ENCODE results near the gene PRKCB. TPM values are rescaled to one million over a fixed set of nuclear protein-coding genes. Genes with fewer than 3 reads are reported as not detected.

Gene PRKCB
- total and polyA plus RNA-seq, 2 donors from 2014 or later = 0.62 to 17.8 TPM

DNA sequence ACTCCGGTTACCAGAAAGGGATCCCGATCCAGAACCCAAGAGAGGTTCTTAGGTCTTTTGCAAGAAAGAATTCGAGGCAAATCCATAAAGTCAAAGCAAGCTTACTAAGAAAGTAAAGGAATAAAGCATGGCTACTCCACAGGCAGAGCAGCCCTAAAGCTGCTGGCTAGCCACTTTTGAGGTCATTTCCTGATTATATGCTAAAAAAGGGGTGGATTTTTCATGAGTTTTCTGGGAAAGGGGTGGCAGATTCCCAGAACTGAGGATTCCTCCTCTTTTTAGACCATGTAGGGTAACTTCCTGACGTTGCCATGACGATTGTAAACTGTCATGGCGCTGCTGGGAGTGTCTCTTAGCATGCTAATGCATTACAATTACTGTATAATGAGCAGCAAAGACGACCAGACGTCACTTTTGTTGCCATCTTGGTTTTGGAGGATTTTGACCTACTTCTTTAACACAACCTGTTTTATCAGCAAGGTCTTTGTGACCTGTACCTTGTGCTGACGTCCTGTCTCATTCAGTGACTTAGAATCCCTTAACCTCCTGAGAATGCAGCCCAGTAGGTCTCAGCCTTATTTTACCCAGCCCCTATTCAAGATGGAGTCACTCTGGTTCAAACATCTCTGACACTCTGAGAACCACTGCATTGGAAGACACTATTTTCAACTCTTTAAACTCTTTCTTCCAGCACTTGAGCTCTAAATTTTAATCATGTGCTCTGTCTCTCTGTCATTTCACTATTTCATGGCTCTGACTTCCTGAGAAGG is 216.7 kb downstream of the PRKCB start:
- H3K27me3 ChIP-seq (ENCODE audit: control insufficient read depth, insufficient read depth, low read length) = no peaks in the 10 kb centered on the region
- TF ChIP-seq, protein P1, sequence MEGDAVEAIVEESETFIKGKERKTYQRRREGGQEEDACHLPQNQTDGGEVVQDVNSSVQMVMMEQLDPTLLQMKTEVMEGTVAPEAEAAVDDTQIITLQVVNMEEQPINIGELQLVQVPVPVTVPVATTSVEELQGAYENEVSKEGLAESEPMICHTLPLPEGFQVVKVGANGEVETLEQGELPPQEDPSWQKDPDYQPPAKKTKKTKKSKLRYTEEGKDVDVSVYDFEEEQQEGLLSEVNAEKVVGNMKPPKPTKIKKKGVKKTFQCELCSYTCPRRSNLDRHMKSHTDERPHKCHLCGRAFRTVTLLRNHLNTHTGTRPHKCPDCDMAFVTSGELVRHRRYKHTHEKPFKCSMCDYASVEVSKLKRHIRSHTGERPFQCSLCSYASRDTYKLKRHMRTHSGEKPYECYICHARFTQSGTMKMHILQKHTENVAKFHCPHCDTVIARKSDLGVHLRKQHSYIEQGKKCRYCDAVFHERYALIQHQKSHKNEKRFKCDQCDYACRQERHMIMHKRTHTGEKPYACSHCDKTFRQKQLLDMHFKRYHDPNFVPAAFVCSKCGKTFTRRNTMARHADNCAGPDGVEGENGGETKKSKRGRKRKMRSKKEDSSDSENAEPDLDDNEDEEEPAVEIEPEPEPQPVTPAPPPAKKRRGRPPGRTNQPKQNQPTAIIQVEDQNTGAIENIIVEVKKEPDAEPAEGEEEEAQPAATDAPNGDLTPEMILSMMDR (IDR thresholded peaks at IDR 0.05; ENCODE audit: borderline replicate concordance, extremely low read depth, insufficient read depth) = no peak
- DNase-seq (no peak), FAIRE-seq (no peak)
- H3K27ac ChIP-seq (ENCODE audit: low read depth in 2 of 2, low read length in 2 of 2) = no peak overlapping the region
- no peaks in the 10 kb centered on the region for H3K36me3 ChIP-seq (ENCODE audit: control insufficient read depth in 2 of 3, insufficient read depth in 3 of 3, low read length in 3 of 3)
- intact Hi-C loops (cut with DNase I) = no loop called here
- H3K9ac ChIP-seq (ENCODE audit: low read length in 3 of 3) = no peak overlapping the region
- no peaks in the 10 kb centered on the region for H3K9me3 ChIP-seq (ENCODE audit: control insufficient read depth in 2 of 3, insufficient read depth in 1 of 3, low read length in 3 of 3)
- H3K4me1 ChIP-seq (ENCODE audit: control insufficient read depth in 2 of 3, insufficient read depth in 2 of 3, low read depth in 1 of 3, low read length in 3 of 3) = no peaks in the 10 kb centered on the region
- H3K4me3 ChIP-seq (ENCODE audit: low read length in 3 of 3) = no peak overlapping the region

DNA sequence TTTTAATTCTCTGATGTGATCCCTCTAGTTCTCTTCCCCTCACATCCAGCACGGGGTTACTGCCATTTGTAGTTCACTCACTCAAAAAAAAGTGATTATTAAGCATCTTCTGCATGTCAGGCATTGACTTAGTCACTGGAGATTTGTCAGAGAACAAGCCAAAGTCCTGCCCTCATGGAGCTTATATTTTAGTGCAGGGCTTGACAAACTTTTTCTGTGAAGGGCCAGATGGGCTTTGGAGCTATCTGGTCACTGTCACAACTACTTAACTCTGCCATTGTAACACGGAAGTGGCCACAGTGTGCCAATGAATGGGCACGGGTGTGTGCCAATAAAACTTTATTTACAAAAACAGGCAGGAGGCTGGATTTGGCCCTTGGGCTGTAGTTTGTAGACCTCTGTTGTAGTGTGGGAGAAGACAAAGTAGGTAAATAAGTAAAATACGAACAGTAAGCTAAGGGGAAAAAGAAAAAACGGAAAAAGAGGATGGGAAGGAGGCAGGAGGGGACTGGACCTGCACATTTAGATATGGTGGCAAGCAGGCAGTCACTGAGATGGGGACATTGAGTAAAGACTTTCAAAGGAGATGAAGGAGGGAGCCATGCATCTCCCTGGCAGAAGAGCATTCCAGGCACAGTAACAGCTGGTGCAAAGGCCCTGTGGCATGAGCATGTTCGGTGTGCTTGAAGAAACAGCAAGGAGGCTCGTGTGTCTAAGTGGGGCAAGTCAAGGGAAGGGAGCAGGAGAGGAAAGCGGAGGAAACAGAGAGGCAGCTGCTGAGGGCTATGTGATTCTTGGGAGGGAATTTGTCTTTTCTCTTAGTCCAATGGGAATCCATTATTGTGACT is 217.5 kb downstream of the PRKCB start:
- no peak overlapping the region for H3K4me3 ChIP-seq (ENCODE audit: low read length in 3 of 3)
- no peaks in the 10 kb centered on the region for H3K27me3 ChIP-seq (ENCODE audit: control insufficient read depth, insufficient read depth, low read length)
- intact Hi-C loops (cut with DNase I) = no loop called here
- FAIRE-seq (no peak), DNase-seq (no peak)
- no peaks in the 10 kb centered on the region for H3K36me3 ChIP-seq (ENCODE audit: control insufficient read depth in 2 of 3, insufficient read depth in 3 of 3, low read length in 3 of 3)
- no peak overlapping the region for H3K27ac ChIP-seq (ENCODE audit: low read depth in 2 of 2, low read length in 2 of 2)
- no peaks in the 10 kb centered on the region for H3K4me1 ChIP-seq (ENCODE audit: control insufficient read depth in 2 of 3, insufficient read depth in 2 of 3, low read depth in 1 of 3, low read length in 3 of 3)
- H3K9me3 ChIP-seq (ENCODE audit: control insufficient read depth in 2 of 3, insufficient read depth in 1 of 3, low read length in 3 of 3) = no peaks in the 10 kb centered on the region
- no peak overlapping the region for H3K9ac ChIP-seq (ENCODE audit: low read length in 3 of 3)
- TF ChIP-seq, protein P1 (IDR thresholded peaks at IDR 0.05; ENCODE audit: borderline replicate concordance, extremely low read depth, insufficient read depth) = no peak

DNA sequence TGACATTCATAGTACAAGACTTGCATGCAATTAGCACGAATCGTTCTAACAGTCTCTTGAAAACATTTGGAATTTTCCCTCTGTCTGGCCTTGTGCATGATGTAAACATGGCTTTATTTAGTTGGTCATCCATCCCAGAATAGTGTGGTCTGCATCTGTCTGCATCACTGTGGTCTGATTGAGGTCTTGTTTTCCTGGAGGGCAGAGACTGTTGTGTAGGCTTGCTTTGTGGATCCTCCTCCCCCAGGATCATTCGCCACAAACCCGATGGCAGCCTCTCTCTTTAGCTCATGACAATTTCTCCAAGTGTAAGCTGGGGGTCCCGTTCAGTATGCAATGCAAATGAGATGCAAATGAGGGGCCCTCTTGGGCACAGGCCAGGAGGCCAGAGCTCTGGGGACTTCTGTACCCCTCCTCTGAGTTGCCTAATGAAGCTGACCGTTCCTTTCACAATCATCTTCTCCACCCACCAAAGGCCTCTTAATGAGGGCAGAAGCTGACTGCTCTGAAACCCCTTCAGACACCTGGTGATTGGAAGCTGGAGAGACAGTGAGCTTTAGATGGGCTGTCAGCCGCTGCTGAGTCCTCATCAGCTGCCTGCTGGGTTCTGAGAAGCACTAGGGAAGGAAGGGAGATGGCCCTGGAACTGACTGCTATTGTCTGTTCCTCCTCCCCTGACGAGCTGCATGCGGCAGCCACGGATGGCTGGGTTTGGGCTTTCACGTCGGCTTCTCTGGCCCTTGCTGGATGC is 219.1 kb downstream of the PRKCB start:
- FAIRE-seq = no peak
- intact Hi-C loops (cut with DNase I) = no loop called here

More for the DNA sequence above, 219.1 kb downstream of the PRKCB start:
- Histone ChIP-seq H3K27me3 (ENCODE audit: control insufficient read depth, insufficient read depth, low read length) (no peaks in the 10 kb centered on the region), H3K4me1 (ENCODE audit: control insufficient read depth in 2 of 3, insufficient read depth in 2 of 3, low read depth in 1 of 3, low read length in 3 of 3) (no peaks in the 10 kb centered on the region), H3K27ac (ENCODE audit: low read depth in 2 of 2, low read length in 2 of 2) (no peak overlapping the region), H3K36me3 (ENCODE audit: control insufficient read depth in 2 of 3, insufficient read depth in 3 of 3, low read length in 3 of 3) (no peaks in the 10 kb centered on the region), H3K9me3 (ENCODE audit: control insufficient read depth in 2 of 3, insufficient read depth in 1 of 3, low read length in 3 of 3) (no peaks in the 10 kb centered on the region), H3K9ac (ENCODE audit: low read length in 3 of 3) (no peak overlapping the region), H3K4me3 (ENCODE audit: low read length in 3 of 3) (no peak overlapping the region)
- peak in 3 of 5 donors; percentile 12 to 26 (median 21) for DNase-seq
- TF ChIP-seq, protein P1 (IDR thresholded peaks at IDR 0.05; ENCODE audit: borderline replicate concordance, extremely low read depth, insufficient read depth) = no peak

All from kidney (tissue), 14 donors.